HG02840 (cell line): Measurements from ENCODE around the gene FAM170B.

Experiments
- ATAC-seq: cut with Tn5 transposase; IDR thresholded peaks from one replicate; pipeline ENCODE4 v1.9.1; 2021; ENCODE audit warnings: mild to moderate bottlenecking, moderate library complexity, moderate number of reproducible peaks; ENCODE audit not compliant: unreplicated experiment, low FRiP score

Gene FAM170B

DNA sequence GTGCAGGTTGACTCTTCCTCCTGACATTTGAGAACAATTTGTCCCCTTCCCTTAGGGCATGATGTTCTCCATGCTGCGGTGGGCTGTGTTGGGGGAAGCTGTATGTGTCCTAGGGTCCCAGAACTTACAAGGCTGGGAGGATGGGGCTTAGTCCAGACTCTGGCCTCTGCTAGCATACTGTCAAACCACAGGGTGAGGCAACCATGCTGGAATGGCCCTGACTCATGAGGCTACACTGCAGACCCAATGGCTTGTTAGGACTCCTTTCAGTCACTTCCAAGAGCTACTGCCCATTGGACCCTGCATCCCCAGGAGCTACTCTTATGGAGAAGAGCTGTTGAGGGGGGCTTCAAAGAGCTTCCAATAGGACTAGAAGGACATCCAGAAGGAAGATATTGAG, 20.1 kb upstream of the FAM170B start:
- ATAC-seq: no peak

- no peak for ATAC-seq
Observed at GRCh38 chr10:49153115-49153514, 19.3 kb upstream of the FAM170B start.

GRCh38 chr10:49152663-49153062, 18.8 kb upstream of the FAM170B start:
- no peak for ATAC-seq

DNA sequence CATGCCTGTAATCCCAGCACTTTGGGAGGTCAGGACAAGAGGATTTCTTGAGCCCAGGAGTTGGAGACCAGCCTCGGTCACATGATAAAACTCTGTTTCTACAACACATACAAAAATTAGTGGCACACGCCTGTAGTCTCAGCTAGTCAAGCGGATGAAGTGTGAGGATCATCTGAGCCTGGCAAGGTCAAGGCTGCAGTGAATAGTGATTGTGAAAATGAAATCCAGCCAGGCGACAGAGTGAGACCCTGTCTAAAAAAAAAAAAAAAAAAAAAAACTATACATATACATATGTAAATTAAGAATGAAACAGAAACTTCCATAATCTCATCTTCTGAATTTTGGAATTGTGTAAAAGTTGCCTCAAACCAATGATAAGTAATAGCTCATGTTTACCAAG, 18.2 kb upstream of the FAM170B start:
- ATAC-seq: no peak

DNA sequence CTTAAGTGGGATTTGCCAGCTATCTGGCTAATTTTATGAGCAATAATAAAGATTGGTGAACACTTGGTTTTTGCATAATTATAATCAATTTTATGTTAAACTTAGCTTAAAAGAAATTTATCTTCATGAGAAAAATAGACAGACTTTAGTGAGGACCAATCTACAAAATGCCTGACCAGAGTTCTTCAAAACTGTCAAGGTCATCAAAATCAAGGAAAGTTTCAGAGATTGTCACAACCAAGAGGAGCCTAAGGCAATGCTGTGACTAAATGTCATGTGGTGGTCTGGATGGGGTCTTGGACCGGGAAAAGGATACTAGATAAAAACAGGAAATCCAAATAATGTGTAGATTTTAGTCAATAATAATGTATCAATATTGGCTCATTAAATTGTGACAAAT, 17.7 kb upstream of the FAM170B start:
- no peak for ATAC-seq

DNA sequence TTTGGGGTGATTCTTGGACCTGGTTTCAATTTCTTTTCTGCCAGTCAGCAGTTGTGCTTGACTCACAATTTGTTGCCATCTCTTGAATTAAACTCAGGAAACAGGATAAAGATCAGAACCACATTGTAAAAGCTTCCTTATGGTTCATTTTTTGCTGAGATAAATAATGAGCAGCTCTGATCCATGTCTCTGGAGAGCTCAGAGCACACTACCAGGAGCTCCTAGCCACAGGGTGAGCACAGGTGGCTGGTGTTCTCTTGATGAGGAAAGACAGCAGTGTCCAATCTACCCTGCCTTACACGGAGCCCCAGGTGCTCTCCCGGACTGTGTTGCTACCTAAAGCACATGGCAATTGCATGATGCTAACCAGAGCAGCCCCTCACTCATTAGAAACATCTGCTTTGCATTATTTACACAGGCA, 17.2 kb upstream of the FAM170B start:
- ATAC-seq: no peak

DNA sequence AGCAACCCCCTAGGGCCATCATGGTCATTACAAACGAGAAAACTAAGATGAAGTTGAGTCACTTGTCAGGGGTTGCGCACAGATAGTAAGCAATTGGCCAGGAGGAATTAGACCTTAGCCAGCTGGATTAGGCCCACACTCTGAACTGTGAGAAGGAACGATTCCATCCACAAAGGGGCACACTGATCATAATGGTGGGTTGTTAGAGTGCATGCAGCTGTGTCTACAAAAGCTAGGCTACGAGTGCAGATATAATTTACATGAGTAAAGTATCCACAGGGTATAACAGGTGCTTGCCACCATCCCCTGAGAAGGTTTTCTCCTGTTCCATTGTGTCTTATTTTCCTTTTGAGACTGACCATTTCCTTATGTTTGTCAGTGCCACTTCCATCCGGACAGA, 16.6 kb upstream of the FAM170B start:
- no peak for ATAC-seq

DNA sequence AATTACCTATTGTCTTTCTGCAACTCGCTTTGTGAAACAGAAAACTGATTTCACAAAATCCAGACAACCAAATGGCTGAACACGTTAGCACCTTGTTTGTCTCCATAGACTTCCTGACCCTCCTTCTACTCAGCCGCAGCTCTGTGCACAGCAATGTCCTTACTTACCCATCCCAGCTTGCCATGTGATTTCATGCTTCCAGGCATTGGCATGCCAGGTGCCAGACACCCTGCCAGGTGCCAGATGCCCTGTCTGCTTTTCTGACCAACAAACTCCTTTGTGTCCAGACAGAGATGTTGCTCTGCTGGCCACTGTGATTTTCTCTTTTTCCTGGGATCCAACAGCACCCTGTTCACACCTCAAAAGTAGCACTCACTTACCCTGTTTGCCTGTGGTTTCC, 16.1 kb upstream of the FAM170B start:
- no peak for ATAC-seq

DNA sequence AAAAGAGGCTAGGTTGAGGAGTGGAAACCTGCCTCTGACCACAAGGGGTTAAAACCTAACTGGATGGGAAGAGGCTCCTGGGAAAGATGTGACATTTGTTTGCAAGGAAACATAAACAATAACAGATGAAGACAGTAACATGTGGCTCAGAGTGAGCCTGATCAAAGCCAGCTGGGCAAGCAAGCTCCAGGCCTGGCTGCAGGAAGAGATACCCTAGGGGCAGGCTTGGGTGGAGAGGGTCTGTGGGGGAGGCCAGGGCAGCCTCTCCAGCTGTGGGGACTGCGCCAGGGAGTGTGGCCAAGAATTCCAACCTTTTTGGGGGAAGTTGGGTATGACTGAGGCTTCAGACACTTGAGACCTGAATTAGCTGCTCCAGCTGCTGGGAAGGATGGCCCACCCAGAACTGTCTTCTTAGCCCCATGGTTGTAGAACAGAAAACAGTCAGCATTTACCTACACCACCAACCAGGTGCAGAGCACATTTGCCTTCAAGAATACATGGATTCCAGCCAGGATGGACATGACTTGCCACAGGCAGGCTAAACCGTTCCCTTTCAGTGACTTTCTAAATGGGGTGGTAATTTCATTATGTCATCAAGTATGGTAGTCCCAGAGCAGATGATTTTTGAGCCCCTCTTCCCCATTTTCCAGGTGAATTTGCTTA, 10.4 kb upstream of the FAM170B start:
- ATAC-seq: no peak

DNA sequence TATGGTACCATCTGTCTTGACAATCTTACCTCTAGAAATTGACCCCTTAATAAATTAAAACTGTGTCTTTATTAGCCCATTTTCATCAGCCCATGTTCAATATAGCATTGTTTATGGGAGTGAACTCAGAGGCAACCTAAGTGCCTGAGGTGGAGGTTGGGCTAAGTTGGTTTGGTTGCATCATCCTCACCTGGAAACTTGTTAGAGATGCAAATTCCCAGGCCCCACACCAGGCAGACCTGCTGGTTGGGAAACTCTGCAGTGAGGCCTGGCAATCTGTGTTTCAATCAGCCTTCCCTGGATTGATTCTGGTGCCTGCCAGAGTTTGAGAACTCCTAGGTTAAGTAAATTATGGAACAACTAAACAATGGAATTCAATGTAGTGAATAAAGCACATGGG, 9.4 kb upstream of the FAM170B start:
- no peak for ATAC-seq

DNA sequence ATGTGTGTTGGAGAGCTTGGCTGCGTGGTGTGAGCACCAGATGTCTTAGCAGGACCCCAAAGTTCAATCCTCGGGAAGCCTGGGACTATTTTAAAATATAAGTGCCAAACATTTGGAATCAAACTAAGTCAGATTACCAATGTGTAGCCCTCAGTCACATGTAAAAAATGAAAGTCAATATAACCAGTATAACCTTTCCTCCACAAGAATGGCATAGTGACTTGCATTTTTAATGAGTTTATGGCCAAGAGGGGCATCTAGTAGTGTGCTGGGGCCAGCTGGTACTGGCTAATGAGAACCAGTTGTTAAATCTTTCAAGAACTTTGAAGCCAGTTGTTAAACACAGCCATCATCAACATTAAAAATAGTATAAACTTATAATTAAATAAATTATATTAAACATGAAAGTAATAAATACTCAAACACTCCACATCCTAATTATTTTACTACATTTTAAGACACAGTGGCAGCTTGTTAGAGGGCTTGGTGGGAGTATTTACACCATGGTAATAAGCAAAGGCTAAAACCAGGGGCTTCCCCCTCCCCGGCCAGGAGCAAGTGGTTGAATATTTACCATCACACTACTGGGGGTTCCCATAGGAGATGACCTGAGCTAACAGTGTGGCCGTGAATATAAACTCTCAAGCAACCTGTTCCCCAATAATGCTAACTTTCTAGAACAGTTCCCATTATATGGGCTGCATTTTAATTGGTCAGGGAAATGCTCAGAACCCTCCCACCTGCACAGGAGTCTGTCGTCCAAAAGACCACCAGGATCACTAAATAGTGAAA, 7.9 kb upstream of the FAM170B start:
- peak; percentile 60 for ATAC-seq

DNA sequence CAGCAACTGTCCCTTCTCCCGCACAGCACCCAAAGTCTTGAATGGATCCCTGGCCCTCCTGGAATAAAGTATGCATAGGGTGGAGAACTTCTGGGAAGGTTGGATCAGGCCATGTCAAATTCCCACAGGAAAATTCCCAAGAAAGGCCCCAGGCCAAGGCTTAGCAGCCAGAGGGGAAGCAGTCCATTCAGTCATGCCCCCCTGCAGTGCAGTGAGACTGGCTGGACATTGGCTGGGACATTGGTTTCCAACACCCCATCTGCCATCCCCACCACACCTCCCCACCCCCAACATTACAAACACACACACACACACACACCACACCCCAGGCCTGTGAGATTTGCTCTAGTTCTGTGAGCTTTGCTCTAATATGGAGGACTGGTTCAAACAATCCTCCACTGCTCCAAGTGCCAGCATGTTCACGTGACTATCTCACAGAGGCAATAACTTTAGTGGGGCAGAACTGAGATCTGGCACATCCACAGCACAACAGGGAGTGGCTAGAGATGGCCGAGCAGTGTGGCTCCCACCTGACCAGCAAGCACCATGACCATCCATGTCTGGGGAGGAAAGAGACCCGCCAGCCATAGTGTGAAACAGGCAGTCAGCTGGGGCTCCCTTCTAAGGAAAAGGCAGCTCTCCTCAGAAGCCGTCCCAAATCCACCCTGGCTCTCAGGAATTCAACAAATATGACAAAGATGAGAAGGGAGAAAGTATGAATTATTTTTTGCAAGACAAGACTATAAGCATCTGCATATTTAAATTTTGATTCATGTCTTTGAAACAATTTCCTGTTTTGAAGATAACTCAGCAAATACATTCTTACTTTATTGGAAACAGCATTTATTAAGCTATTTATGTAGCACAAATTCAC, 6.7 kb upstream of the FAM170B start:
- no peak for ATAC-seq

- no peak for ATAC-seq
Observed at GRCh38 chr10:49139846-49140195, 6.0 kb upstream of the FAM170B start.

DNA sequence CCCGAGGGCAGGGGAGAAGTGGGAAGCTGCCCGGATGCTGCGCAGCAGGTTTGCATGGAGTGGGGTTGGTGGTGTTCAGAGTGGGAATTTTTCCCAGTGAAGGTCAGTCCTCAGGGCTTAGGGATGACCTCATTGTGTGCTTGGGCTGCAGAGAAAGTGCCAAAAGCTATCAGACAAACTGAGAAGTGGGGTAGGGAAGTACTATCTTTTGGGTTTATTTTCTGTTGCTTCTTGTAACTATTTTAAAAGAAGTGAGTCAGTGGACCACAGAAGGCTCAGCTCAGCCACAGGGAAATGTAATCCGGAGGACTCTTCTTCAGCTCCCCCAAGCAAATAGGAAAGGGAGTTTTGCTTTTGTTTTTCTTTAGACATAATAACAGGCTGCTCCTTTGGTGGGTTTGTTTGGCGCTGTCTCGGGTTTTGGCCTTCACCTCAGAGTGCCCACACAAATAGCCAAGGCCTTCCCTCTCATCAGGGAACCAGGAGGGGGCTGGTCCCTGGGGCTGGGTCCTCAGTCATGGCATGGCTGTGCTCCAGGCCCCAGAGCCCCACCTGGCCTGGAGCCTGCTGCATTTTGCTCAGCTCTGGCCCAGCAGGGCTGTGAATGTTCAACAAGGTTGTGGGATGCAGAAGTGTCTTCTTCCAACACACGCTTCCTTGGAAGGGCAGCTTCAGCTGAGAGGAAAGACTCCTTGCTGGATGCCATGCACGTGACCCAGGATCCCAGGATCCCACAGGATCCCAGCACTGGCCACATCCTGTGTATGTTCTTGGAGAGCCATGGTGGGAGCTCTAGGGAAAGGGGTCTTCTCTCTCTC, 5.4 kb upstream of the FAM170B start:
- no peak for ATAC-seq

- ATAC-seq: no peak
Observed at GRCh38 chr10:49138361-49138891, 4.6 kb upstream of the FAM170B start.

DNA sequence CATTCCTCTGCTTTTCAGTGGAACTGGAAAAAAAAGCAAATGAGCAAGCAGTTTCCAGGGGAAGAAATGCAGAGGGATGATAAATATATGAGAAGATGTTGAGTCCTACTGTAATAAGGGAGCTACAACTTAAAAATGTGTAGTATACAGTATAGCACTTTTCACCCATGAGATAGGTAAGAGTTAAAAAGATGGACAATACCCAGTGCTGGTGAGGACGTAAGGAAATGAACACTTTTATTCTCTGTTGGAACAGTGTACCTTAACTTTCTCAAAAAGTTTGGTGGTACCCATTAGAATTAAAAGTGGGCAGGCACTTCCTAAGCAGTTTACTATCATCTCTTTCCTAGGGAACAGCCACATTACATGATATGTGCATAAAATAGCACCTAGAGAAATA, 2.7 kb upstream of the FAM170B start:
- no peak for ATAC-seq

DNA sequence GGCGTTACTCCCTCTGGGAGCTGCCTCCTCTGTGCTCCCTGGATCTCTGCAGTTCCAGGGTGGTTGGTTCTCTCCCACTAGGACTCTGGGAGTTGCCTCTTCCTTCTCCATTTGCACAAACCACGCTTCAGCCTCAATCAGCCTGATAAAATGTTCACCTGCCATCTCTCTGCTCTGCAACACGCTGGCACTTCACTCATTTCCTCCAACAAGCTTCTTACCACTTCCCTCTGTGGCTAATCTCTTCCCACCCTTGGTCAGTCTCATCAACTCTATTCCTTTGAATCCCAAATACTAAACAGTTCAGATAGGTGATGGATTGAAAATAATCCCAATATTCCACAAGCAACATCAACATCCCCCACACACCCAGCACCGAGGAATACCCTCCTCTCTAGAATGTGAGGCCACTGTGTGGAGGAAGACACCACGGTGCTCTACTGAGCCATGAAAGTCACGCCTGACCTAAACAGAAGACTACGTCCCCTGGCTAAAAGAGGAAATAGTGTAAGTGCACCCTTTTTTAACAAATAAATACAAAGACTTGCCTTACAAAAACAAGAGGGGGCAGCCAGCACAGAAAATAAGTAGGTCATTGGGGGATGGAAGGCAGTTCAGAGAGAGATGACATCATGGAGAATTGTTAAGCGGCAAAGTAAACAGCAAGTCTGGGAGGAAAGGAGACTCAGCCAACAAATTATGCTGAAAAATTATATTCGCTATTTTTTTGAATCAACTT, 1.9 kb upstream of the FAM170B start:
- ATAC-seq: no peak

- no peak for ATAC-seq
Observed at GRCh38 chr10:49134327-49134726, 506 bp upstream of the FAM170B start.

DNA sequence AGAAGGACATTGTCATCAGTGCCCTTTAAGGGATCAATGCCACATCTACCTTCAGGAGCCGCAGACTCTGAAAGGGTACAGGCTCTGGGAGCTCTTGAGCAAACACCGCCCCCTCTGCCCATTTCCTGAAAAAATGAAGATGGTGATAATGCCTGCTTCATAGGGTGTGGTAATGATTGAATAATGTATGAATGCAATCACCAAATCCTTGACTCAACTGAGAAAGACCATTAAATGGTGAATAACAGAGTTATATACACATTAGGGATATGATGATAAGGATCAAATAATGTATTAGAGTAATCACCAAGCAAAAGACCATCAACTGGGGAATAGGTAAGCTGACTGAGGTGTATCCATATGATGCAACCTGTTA, 1.5 kb downstream of the FAM170B start:
- ATAC-seq: no peak
